ENCODE data around the gene NTRK2. TPM values are rescaled to one million over a fixed set of nuclear protein-coding genes. Genes with fewer than 3 reads are reported as not detected.
"Not testable (repeated sequence)": the region's sequence is repeated elsewhere in the genome, so short reads cannot be mapped to it uniquely, and the experiment has no call there.

NTRK2 gene
- total RNA-seq, 1 experiment from 2014 or later = 0.54 TPM

DNA sequence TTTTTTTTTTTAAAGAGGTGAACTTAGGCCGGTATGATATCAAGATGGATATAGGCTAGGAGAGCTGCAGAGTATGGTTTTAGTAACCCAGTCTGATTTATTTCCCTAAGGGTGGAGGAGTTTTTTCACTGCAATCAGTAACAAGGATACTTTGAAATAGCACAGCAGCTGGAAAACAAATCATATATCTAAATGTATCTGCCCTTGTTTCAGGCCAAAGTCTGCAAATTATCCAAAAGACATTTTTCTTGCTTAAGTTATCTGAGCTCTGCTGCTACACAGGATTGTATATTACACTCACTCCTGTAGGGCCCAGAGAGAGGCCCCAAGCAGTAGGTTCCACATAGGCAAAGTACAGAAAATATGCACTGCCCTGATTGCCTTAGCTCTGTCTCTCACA, 222.4 kb downstream of the NTRK2 start:
- in situ Hi-C loops (cut with HindIII; ENCODE audit: low pct_unique_long_range_greater_than_20kb, low sequenced_read_pairs) = no loop called here

GRCh38 chr9:84893419-84894128, 224.0 kb downstream of the NTRK2 start:
- in situ Hi-C loops (cut with HindIII; ENCODE audit: low pct_unique_long_range_greater_than_20kb, low sequenced_read_pairs) = no loop called here
- DNase-seq (ENCODE audit: low read depth) = no peak

More for the DNA sequence above, 222.4 kb downstream of the NTRK2 start:
- DNase-seq (ENCODE audit: low read depth) = no peak

GRCh38 chr9:84894859-84895258, 225.3 kb downstream of the NTRK2 start:
- in situ Hi-C loops (cut with HindIII; ENCODE audit: low pct_unique_long_range_greater_than_20kb, low sequenced_read_pairs) = no loop called here
- DNase-seq (ENCODE audit: low read depth) = no peak

DNA sequence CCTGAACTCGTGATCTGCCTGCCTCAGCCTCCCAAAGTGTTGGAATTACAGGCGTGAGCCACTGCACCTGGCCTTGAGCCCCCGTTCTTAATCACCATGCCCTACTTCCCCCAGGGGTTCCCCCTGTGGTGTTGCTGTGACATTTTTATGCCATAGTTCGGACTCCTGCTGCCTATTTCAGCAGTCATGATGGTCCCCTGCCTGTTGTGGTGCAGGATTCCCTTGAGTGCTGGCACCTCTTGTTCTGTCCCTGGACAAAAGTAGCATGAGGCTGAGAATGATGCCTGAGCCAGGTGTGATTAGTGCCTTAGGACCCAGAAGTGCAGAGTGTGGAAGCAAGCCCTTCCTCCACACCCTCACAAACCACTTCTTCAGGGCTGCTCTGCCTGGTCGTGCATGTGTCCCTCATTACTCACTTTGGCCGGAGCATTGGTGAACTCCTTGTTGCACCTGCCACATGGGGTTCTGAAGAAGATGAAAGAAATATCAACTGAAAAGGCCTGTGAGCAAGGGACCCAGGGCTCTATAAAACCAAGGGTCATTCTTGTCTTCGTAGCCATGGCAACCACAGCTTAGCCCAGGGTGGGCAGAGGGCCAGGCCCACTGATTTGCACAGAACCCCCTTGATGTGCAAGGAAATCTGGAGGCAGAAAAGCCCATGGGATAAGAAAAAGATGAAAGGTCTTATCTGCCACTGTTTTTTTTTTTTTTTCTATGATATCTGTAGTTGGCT, 228.0 kb downstream of the NTRK2 start:
- in situ Hi-C loops (cut with HindIII; ENCODE audit: low pct_unique_long_range_greater_than_20kb, low sequenced_read_pairs) = no loop called here

GRCh38 chr9:84898188-84898587, 228.7 kb downstream of the NTRK2 start:
- no peak for DNase-seq (ENCODE audit: low read depth)
- in situ Hi-C loops (cut with HindIII; ENCODE audit: low pct_unique_long_range_greater_than_20kb, low sequenced_read_pairs) = no loop called here

More for the DNA sequence above, 228.0 kb downstream of the NTRK2 start:
- no peak for DNase-seq (ENCODE audit: low read depth)

DNA sequence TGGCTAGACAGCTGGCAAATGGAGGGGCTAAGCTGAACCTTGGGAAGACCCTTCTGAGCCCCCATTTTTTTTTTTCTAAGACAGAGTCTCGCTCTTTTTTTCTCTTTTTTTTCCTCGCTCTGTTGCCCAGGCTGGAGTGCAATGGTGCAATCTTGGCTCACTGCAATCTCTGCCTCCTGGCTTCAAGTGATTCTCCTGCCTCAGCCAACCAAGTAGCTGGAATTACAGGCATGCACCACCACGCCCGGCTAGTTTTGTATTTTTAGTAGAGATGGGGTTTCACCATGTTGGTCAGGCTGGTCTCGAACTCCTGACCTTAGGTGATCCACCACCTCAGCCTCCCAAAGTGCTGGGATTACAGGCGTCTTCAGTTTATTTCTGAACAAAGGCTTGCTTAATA, 229.1 kb downstream of the NTRK2 start:
- in situ Hi-C loops (cut with HindIII; ENCODE audit: low pct_unique_long_range_greater_than_20kb, low sequenced_read_pairs); DNase-seq (ENCODE audit: low read depth): not testable (repeated sequence)

- in situ Hi-C loops (cut with HindIII; ENCODE audit: low pct_unique_long_range_greater_than_20kb, low sequenced_read_pairs) = no loop called here
Measured at GRCh38 chr9:84899326-84899725, 229.8 kb downstream of the NTRK2 start.

DNA sequence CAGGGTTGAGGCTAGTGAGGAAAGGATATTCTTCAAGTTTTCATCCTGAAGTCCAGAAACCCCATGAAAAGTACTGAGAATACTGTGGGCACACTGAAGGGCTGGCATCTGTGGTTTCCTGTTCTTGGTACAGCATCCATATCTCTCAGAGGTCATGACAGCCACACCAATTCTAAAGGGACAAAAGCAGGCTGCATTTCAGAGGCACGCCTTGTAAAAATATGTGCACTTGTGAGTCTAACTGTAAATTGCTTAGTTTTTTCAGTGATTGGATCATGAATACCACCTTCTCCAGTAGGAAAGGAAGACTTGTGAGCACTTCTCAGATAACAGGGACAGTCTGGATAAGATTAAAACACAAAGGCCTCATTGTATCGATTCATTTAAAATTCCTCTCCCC, 230.9 kb downstream of the NTRK2 start:
- in situ Hi-C loops (cut with HindIII; ENCODE audit: low pct_unique_long_range_greater_than_20kb, low sequenced_read_pairs) = no loop called here
- DNase-seq (ENCODE audit: low read depth) = no peak

More at GRCh38 chr9:84899326-84899725, 229.8 kb downstream of the NTRK2 start:
- no peak for DNase-seq (ENCODE audit: low read depth)

DNA sequence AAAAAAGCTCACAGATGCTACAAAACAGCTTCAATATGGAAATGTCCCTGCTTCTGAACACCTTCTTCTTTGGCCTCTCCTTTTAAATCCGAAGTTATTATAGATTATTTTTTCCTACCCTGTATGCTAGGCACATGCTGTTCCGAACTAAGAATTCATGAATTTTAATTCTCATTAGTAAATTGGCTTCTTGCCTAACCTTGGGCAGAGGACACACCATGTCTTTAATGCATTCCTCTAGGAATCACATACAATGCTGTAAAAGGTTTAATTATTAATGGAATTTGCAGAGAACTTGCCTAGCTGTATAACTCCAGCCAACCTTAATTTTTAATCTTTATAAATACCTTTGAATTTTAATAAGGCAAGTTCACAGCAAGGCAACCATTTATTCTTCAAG, 234.4 kb downstream of the NTRK2 start:
- DNase-seq (ENCODE audit: low read depth) = peak; percentile 0
- in situ Hi-C loops (cut with HindIII; ENCODE audit: low pct_unique_long_range_greater_than_20kb, low sequenced_read_pairs) = no loop called here

GRCh38 chr9:84916769-84917168, 247.2 kb downstream of the NTRK2 start:
- in situ Hi-C loops (cut with HindIII; ENCODE audit: low pct_unique_long_range_greater_than_20kb, low sequenced_read_pairs) = no loop called here
- no peak for DNase-seq (ENCODE audit: low read depth)

DNA sequence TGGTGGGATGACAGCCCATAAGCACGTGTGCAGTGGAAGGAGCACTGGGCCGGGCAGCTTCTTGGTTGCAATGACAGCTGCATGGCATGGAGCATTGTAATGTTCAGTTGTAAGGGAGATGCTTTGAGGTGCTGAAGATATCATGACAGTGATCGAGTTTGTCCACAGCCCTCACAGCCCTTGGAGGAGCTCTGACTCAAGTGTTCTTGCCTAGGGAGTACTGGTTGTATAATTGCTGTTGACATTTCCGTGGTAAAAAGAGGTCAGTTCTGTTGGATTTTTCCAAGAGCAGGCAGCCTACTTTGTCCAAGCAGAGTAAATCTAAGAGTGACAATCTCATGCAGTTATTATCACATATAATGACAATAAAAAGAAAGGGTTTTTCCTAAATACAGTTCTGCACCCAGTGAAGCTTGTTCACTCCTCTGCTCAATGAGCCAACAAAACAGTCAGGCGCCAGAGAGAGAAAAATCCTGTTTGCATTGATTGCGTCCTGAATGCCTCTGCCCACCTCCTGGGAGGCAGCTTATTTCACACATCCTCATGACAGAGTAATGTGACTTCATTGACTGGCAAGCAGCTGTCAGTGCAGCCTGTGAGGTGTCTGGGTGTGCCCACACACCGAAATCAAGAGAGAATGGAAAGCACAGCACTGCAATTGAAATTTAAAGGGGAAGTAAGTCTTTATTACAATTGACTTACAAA, 248.0 kb downstream of the NTRK2 start:
- in situ Hi-C loops (cut with HindIII; ENCODE audit: low pct_unique_long_range_greater_than_20kb, low sequenced_read_pairs) = no loop called here
- no peak for DNase-seq (ENCODE audit: low read depth)

- DNase-seq (ENCODE audit: low read depth) = no peak
- in situ Hi-C loops (cut with HindIII; ENCODE audit: low pct_unique_long_range_greater_than_20kb, low sequenced_read_pairs) = no loop called here
Measured at GRCh38 chr9:84919440-84919839, 249.9 kb downstream of the NTRK2 start.

GRCh38 chr9:84921175-84921574, 251.6 kb downstream of the NTRK2 start:
- no peak for DNase-seq (ENCODE audit: low read depth)
- in situ Hi-C loops (cut with HindIII; ENCODE audit: low pct_unique_long_range_greater_than_20kb, low sequenced_read_pairs) = no loop called here

DNA sequence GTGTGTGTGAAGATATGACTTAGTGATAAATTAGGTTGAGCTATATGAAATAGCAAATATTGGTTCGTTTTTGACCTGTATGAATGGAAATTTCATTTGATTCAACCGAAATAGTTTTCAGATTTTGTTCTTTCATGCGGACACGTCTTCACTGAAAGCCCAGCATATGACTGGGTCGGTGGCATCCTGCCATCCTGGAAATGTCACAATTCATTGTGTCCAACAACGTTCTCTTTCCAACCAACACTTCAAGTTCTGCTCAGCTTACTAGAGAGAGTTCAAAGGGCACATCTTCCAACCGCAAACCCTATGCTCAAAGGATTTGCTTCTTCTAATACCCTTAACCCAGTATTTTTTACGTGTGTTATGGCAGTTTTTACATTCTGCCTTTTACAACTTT, 252.5 kb downstream of the NTRK2 start:
- in situ Hi-C loops (cut with HindIII; ENCODE audit: low pct_unique_long_range_greater_than_20kb, low sequenced_read_pairs) = no loop called here
- DNase-seq (ENCODE audit: low read depth) = no peak

DNA sequence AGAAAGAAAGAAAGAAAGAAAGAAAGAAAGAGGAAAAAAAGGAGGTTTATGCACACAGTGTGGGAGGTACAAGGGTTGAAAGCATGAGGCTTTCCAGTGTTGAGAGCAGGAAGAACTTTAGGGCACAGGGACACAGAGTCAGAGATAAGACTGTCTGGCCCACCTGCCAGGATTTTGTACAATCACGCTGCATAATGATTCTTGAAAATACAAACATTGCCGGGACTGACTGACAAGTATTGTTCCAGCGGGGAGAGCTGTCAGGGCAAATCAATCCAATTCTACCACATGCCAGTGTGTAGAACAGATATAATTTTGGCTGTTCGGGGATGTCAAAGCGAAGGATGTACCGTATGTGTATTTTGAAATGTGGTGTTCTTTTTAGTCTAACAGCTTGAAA, 254.7 kb downstream of the NTRK2 start:
- no peak for DNase-seq (ENCODE audit: low read depth)

DNA sequence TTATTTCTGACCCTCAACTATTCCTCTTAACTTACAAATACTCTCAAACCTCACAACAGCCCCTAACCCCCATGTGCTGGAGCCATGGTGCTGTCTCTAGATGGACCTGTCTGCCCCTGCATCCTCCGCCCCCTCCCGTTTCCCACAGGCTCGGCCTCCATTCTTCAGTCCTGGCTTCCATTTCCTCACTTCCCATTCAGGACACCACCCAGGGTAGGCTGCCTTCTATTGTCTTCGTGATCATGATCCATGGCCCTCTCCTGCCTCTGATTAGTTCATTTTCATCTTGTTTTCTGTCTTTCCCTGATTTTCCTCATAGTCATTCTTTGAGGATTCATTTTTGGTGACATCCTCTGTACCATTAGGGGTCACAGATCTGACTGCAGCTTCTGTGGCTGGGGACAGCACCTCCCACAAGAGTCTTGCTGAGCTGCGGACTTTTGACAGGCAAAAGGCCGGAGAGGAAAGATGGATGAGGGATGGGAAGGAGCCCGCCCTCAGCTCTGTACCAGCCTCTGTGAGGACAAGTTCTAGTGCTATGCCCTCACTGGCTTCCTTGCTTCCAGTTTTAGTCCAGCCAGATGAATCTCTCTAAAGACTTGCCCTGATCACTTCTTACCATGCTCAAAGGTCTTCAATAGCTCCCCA, 255.8 kb downstream of the NTRK2 start:
- in situ Hi-C loops (cut with HindIII; ENCODE audit: low pct_unique_long_range_greater_than_20kb, low sequenced_read_pairs) = no loop called here
- DNase-seq (ENCODE audit: low read depth) = no peak

More for the DNA sequence above, 254.7 kb downstream of the NTRK2 start:
- in situ Hi-C loops (cut with HindIII; ENCODE audit: low pct_unique_long_range_greater_than_20kb, low sequenced_read_pairs) = no loop called here

- in situ Hi-C loops (cut with HindIII; ENCODE audit: low pct_unique_long_range_greater_than_20kb, low sequenced_read_pairs) = no loop called here
- DNase-seq (ENCODE audit: low read depth) = no peak
Measured at GRCh38 chr9:84926793-84927192, 257.3 kb downstream of the NTRK2 start.

DNA sequence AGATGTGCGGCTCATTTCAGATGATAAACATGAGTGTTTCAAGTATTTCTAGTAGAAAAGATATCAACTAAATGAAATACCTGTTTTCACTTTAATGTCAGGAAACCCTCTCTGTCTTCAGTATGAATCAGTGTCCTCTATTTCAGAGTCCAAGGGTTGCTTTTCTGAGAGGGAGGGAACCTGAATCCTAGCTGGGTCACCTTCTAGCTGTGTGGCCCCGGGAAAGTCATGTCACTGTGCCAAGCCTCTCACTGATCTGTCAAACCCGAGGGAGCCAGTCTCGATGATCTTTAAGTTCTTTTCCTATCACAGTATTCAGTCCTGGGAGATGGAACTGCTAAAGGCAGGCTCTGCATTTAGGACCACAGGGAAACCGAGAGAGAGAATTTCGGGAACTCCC, 258.9 kb downstream of the NTRK2 start:
- no peak for DNase-seq (ENCODE audit: low read depth)
- in situ Hi-C loops (cut with HindIII; ENCODE audit: low pct_unique_long_range_greater_than_20kb, low sequenced_read_pairs) = no loop called here

DNA sequence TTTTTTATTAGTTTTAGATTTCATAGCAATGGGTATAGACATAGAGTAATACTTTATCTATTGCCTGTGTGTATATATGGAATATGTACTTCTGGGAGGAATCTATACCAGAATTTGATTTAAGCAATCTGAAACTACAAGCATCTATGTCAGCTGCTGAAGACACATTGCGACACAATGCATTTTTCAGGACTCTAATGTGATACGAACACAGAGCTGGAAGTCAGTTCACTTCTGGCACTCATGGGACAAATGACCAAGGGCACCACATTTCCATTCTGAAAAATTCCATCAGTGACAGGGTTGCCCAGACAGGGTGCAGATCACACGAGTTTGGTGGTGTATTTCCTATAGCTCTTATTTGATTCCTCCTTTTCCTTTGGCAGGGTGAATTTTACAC, 259.5 kb downstream of the NTRK2 start:
- no peak for DNase-seq (ENCODE audit: low read depth)
- in situ Hi-C loops (cut with HindIII; ENCODE audit: low pct_unique_long_range_greater_than_20kb, low sequenced_read_pairs) = no loop called here
